GM12873 (cell line): ENCODE data around the gene PYGO2.

Source experiments
- CTCF ChIP-seq: IDR thresholded peaks from 2 replicates; pipeline ENCODE4 v1.5.1; 2012; ENCODE audit warnings: low read depth, mild to moderate bottlenecking, moderate library complexity, low read length, control low read depth; ENCODE audit not compliant: insufficient read depth; ENCODE audit errors: missing control alignments

Gene PYGO2

GRCh38 chr1:155002464-155003226 lies 41.1 kb upstream of the PYGO2 start, which contains the start of gene ZBTB7B:
ZBTB7B (plus strand) TSS chr1:155002802; CDS start chr1:155014661, 11,859 bp downstream.
- peak; percentile 2 for TF ChIP-seq CTCF

GRCh38 chr1:155001675-155002463 lies 40.3 kb upstream of the PYGO2 start:
- TF ChIP-seq CTCF: peak; percentile 43

GRCh38 chr1:155001425-155001674 lies 39.8 kb upstream of the PYGO2 start:
- TF ChIP-seq CTCF: no peak

- TF ChIP-seq CTCF: peak; percentile 1
Measured at GRCh38 chr1:155000726-155001424, 39.3 kb upstream of the PYGO2 start.

- TF ChIP-seq CTCF: no peak
Measured at GRCh38 chr1:155000411-155000725, 38.8 kb upstream of the PYGO2 start.

GRCh38 chr1:154999571-155000410 lies 38.2 kb upstream of the PYGO2 start:
- TF ChIP-seq CTCF: no peak
